NCI-H2196 (cell line): ENCODE data around the gene PSEN1.

Source experiments
- DNase-seq: peaks from one replicate; lab custom pipeline; 2025; ENCODE audit not compliant: unreplicated experiment; lab: John Stamatoyannopoulos, UW

The PSEN1 gene

DNA sequence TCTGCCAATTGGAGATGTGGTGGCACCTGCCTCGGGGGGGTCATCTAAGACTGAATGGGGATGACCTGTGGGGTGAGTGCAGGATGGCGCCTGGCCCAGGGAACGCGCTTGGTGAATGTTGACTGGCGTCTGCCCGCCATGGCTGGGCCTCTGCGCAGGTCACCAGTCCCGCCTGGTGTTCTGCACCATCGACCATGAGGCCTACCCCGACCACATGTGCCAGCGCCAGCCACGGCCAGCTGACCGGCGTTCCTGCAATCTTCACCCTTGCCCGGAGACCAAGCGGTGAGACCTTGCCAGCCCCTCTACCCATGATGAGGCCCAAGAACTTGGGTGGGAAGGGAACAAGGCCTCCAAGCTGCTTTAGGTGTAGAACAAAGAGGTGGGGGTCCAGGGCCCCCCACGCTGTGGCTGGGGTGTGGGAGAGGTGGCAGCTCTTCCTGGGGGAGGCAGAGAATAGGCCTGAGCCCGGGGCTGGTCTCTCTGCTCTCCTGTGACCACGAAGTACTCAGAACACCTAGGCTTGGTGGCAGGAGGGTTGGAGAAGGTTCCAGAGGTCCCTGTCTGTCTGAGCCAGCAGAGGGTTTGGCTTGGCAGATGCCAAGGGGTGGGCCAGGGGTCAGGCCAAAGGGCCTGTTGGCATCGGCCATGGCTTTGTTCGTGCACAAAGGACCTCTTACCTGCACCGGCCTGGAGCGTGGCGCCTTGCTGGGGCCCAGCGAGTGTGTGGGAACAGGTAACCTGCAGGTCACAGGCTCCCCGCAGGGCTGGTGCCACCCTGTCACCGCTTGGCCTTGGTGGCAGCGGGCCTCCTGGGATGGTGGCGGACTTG lies 116.4 kb downstream of the PSEN1 start:
- no peak for DNase-seq

- no peak for DNase-seq
Measured at GRCh38 chr14:73253323-73253610, 117.0 kb downstream of the PSEN1 start.

DNA sequence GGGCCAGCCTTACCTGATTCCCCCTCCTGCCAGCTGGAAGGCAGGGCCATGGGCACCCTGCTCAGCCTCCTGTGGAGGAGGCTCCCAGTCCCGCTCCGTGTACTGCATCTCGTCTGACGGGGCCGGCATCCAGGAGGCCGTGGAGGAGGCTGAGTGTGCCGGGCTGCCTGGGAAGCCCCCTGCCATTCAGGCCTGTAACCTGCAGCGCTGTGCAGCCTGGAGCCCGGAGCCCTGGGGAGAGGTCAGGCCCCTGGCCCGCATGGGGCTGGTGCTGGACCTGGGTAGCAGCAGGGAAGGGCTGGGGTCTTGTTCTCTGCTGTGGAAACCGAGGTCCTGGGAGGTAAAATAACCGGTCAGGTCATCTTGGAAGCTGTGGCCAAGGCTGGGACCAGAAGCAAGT lies 117.4 kb downstream of the PSEN1 start:
- no peak for DNase-seq

- no peak for DNase-seq
Measured at GRCh38 chr14:73254247-73255004, 118.1 kb downstream of the PSEN1 start.

DNA sequence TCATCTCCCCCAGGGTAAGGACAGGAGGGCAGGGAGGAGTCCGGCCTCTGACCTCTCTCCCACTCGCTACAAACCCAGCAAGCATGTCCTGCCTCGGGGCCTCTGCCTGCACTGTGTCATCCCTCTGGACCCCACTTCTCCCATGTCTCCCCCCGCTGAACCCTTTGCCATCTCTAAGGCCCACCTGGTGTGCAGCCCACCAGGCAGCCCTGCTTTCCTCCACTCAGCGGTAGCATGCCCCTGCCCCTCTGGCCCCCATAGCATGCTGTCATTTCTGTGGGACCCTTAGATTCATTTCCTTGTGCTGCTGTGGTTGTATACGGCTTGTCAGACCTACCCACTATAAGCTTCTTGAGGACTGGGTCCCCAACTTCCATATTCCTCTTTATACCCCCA lies 118.7 kb downstream of the PSEN1 start:
- DNase-seq: no peak

GRCh38 chr14:73255693-73256225 lies 119.5 kb downstream of the PSEN1 start:
- no peak for DNase-seq

GRCh38 chr14:73258076-73258475 lies 121.8 kb downstream of the PSEN1 start:
- no peak for DNase-seq

DNA sequence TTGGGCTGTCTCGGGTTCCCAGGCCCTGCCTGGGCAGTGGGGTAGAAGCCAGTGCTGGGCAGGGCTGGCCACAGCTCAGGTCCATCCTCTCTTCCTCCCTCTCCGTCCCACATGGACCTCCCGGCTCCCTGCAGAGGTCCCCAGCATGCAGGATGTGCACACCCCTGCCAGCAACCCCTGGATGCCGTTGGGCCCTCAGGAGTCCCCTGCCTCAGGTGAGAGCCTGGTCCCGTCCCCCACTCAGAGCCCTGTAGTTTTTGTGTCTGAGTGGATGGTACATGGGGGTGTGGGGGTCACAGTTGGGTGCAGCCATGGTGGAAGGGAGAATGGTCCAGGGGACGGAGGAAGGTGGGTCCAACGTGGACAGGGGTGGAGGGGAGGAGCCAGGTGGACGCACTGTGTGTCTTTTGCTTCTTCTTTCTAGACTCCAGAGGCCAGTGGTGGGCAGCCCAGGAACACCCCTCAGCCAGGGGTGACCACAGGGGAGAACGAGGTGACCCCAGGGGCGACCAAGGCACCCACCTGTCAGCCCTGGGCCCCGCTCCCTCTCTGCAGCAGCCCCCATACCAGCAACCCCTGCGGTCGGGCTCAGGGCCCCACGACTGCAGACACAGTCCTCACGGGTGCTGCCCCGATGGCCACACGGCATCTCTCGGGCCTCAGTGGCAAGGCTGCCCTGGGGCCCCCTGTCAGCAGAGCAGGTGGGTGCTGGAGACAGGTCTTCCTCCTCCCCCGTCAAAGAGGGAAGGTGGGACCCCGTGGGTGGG lies 122.7 kb downstream of the PSEN1 start:
- DNase-seq: no peak

DNA sequence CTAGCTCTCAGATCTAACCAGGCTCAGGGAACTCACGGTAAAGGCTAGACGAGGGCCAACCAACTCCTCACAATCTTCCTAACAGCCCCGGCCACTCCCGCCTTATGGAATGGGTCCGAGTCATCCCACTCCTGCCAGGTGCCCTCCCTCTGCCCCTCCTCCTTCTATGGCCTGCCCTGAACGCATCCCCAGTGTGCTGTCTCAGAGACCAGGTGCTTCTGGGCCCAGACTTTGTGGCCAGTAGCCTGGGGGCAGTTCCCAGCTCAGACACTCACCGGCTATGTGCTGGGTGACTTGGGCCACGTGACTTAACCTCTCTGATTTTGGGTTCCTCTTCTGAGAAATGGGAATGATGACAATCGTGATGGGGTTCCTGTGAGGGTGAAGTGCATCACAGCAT lies 123.5 kb downstream of the PSEN1 start:
- no peak for DNase-seq

- no peak for DNase-seq
Measured at GRCh38 chr14:73260574-73260973, 124.3 kb downstream of the PSEN1 start.

GRCh38 chr14:73261075-73261474 lies 124.8 kb downstream of the PSEN1 start:
- DNase-seq: no peak

DNA sequence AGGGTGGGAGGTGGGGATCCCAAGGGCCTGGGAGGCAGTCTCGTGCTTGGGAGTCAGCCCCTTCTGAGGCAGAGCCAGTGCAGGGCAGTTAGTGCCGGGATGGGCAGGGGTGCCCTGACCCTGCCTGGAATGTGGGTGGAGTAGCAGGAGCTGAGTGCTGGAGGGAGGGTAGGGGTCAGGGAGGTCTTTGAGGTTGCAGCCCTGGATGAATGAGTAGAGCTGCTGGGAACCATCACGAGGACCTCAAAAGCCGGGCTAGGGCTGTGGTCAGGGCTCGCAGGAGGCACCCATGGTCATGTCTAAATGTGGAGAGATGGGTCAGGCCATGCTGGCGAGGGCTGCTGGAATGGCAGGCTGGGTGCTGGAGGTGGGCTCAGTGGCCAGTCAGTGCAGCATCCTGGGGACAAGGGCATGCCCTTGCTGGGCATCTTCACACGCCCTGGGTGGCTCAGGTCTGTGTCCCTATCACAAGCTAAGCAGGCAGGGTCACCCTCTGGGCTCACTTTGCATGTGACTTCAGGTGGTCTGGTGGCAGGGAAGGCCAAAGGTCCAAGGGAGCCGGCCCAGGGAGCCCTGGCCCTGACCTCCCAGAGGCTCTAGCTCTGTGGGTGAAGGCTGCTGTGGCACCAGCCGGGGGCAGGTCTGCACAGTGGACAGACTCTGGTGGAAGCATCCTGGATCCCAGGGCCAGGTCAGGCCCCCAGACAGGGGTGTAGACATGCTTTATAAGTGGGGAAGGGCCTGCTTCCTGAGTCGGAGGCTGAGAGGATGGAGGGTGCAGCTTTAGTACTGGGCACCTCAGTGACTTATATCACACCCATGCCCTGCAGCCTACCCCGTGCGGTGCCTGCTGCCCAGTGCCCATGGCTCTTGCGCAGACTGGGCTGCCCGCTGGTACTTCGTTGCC lies 125.5 kb downstream of the PSEN1 start:
- no peak for DNase-seq

DNA sequence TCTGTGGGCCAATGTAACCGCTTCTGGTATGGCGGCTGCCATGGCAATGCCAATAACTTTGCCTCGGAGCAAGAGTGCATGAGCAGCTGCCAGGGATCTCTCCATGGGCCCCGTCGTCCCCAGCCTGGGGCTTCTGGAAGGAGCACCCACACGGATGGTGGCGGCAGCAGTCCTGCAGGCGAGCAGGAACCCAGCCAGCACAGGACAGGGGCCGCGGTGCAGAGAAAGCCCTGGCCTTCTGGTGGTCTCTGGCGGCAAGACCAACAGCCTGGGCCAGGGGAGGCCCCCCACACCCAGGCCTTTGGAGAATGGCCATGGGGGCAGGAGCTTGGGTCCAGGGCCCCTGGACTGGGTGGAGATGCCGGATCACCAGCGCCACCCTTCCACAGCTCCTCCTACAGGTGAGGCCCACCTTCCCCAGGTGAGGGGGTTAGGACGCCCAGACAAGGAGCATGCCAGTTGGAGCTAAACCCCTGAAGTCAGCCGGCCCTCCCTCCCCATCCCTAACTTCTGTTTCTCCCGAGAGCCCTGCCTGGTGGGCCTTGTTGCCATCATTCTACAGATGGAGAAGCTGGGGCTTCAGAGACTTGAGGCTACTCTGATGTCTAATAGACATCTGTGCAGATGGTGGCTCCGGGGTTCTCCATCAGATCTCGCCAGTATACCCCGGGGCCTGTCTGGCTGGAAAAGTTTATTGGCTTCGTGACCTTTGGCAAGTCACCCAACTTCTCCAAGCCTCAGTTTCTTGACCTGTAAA lies 126.3 kb downstream of the PSEN1 start:
- DNase-seq: no peak

DNA sequence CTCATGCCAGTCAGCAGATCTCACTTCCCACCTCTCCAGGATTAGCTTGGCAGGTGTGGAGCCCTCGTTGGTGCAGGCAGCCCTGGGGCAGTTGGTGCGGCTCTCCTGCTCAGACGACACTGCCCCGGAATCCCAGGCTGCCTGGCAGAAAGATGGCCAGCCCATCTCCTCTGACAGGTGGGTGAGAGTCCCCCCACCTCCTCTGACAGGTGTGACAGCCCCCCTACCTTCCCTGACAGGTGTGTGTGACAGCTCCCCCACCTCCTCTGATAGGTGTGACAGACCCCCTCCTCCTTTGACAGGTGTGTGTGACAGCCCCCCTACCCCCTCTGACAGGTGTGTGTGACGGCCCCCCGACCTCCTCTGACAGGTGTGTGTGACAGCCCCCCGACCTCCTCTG lies 127.3 kb downstream of the PSEN1 start:
- no peak for DNase-seq

GRCh38 chr14:73264080-73264884 lies 128.0 kb downstream of the PSEN1 start:
- no peak for DNase-seq

GRCh38 chr14:73264885-73265720 lies 128.8 kb downstream of the PSEN1 start:
- no peak for DNase-seq

GRCh38 chr14:73265721-73266046 lies 129.4 kb downstream of the PSEN1 start:
- no peak for DNase-seq

GRCh38 chr14:73266317-73266716 lies 130.0 kb downstream of the PSEN1 start:
- no peak for DNase-seq
